Uterus (tissue), 2 donors: ENCODE measurements around the gene S100A13.

ENCODE experiments used
- CTCF ChIP-seq, 4 experiments: fragments of 200-600 bp in 2 of 4; fragments of 450-650 bp in 2 of 4; sonication (generic) in 2 of 4; IDR thresholded peaks; one replicate each; pipeline ENCODE4 v1.5.1; 2016 to 2019; ENCODE audit warnings: antibody characterized with exemption in 4 of 4, mild to moderate bottlenecking in 2 of 4, moderate library complexity in 1 of 4
- POLR2A ChIP-seq, 2 donors: fragments of 450-650 bp; IDR thresholded peaks; one replicate each; pipeline ENCODE4 v1.6.1; 2016; ENCODE audit warnings: antibody characterized with exemption in 2 of 2, mild to moderate bottlenecking in 1 of 2, moderate library complexity in 1 of 2

- TF ChIP-seq CTCF (IDR thresholded peaks at IDR 0.05): no peak
- TF ChIP-seq POLR2A (IDR thresholded peaks at IDR 0.05): no peak
These were observed 48.4 kb downstream of the S100A13 start for GRCh38 chr1:153578936-153579335.
